Measurements from ENCODE around the gene PIM3. TPM values are rescaled to one million over a fixed set of nuclear protein-coding genes. Genes with fewer than 3 reads are reported as not detected.
A peak's percentile ranks its signal among the peaks of the same experiment; 100 is the strongest.

Gene PIM3
- total RNA-seq, 1 experiment from 2014 or later: 67.0 TPM

DNA sequence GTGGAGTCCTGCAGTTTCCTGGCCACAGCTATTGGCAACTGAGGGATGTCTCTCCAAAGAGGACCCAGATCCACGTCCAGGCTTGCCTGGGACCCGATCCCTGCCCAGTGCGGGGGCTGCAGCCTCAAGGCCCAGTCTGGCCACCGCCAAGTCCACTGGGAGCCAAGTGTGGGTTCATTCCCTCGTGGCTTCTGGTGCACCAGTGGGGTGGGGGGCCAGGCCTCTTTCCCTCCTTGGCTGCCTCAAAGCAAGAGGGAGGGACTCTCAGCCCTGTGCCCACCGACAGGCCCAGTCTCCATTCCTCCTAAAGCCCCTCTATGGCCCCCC, 13.3 kb upstream of the PIM3 start:
- DNase-seq: no peak
- H3K27ac ChIP-seq: no peak overlapping the region
- intact Hi-C loops (cut with micrococcal nuclease; ENCODE audit: unreplicated experiment): no loop called here

DNA sequence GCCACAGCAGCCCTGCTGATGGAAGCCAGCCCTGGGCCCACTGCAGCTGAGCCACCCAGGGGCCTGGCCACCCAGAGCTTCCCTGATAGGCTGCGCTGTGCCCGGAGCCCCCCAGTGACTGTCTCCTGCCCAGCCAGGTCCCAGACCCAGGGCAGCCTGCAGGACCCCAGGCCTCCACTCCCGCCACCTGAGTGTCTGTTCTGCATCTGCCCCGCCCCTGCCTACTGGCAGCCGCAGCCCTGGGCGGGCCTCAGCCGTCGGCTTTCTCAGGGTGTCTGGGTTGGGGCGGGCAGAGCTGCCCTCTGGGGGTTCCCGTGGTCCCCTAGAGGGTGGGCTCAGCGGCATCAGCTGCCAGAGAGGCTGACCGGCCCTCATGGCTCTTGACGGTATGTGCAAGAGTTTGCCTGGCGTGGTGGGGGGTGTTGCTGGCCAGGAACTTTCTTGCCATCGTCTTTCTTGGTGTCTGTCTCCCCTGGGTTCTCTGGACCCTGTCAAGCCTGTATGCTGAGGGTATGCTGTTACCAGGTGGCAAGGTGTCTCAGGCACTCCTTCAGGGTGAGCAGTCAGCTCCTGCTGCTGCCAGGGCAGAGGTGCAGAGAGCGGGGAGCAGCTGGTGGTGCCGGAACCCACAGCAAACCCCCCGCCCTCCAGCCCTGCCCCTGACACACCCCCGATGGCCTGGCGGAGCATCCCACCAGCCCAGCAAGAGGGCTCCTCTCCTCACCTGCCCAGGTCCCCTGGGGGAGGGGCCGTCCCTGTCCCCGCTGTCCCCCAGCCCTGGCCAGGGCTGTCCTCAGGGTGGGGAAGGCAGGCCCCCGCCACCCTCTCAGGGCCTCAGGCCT, 12.2 kb upstream of the PIM3 start:
- intact Hi-C loops (cut with micrococcal nuclease; ENCODE audit: unreplicated experiment): no loop called here
- TSS peak; percentile 30 for BruUV-seq (replicated peaks)
- H3K9me3 ChIP-seq (ENCODE audit: insufficient read depth, low read depth): no peaks in the 10 kb centered on the region
- no peak for DNase-seq
- no peak overlapping the region for H3K4me3 ChIP-seq
- peaks cover 43% of the 10 kb centered on the region for H3K4me1 ChIP-seq (replicated peaks; ENCODE audit: insufficient read depth)
- ChIA-PET POLR2A (ENCODE audit: unreplicated experiment) (interaction anchor here (0.7 kb wide), 1 partner anchor 14 kb away, joined by 3 read pairs; no protein-coding TSS in a partner anchor), CTCF (interaction anchor here (0.7 kb wide), 1 partner anchor 16 kb away, joined by 7 read pairs; no protein-coding TSS in a partner anchor)
- no peaks in the 10 kb centered on the region for H3K36me3 ChIP-seq (ENCODE audit: low read depth)
- H3K4me2 ChIP-seq: peak overlapping the region; percentile 48
- no peaks in the 10 kb centered on the region for H4K20me1 ChIP-seq (ENCODE audit: insufficient read depth)
- H3K27me3 ChIP-seq (ENCODE audit: insufficient read depth, low read depth): no peaks in the 10 kb centered on the region
- H3K79me2 ChIP-seq (ENCODE audit: low read depth): no peaks in the 10 kb centered on the region
- no peaks in the 10 kb centered on the region for H3K9me2 ChIP-seq (ENCODE audit: insufficient read depth)
- no peak overlapping the region for H3K27ac ChIP-seq
- peaks cover 21% of the 10 kb centered on the region for H3F3A ChIP-seq (ENCODE audit: insufficient read depth, low read depth)
- H2AFZ ChIP-seq: no peak overlapping the region
- no peak for TF ChIP-seq EZH2 (IDR thresholded peaks at IDR 0.05; ENCODE audit: low read depth)
- TF ChIP-seq, protein P1, sequence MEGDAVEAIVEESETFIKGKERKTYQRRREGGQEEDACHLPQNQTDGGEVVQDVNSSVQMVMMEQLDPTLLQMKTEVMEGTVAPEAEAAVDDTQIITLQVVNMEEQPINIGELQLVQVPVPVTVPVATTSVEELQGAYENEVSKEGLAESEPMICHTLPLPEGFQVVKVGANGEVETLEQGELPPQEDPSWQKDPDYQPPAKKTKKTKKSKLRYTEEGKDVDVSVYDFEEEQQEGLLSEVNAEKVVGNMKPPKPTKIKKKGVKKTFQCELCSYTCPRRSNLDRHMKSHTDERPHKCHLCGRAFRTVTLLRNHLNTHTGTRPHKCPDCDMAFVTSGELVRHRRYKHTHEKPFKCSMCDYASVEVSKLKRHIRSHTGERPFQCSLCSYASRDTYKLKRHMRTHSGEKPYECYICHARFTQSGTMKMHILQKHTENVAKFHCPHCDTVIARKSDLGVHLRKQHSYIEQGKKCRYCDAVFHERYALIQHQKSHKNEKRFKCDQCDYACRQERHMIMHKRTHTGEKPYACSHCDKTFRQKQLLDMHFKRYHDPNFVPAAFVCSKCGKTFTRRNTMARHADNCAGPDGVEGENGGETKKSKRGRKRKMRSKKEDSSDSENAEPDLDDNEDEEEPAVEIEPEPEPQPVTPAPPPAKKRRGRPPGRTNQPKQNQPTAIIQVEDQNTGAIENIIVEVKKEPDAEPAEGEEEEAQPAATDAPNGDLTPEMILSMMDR (conservative IDR thresholded peaks at IDR 0.05): no peak

More for the DNA sequence above, 13.3 kb upstream of the PIM3 start:
- no peaks in the 10 kb centered on the region for H3K9me3 ChIP-seq (ENCODE audit: insufficient read depth, low read depth)
- H2AFZ ChIP-seq: no peak overlapping the region
- H3K4me2 ChIP-seq: no peak overlapping the region
- H3K36me3 ChIP-seq (ENCODE audit: low read depth): no peaks in the 10 kb centered on the region
- H3K4me1 ChIP-seq (replicated peaks; ENCODE audit: insufficient read depth): peaks cover 35% of the 10 kb centered on the region
- no peak for TF ChIP-seq EZH2 (IDR thresholded peaks at IDR 0.05; ENCODE audit: low read depth)
- TF ChIP-seq, protein P1 (conservative IDR thresholded peaks at IDR 0.05): no peak
- H3K9me2 ChIP-seq (ENCODE audit: insufficient read depth): no peaks in the 10 kb centered on the region
- no peak overlapping the region for H3K4me3 ChIP-seq
- H3K79me2 ChIP-seq (ENCODE audit: low read depth): no peaks in the 10 kb centered on the region
- ChIA-PET POLR2A (ENCODE audit: unreplicated experiment) (no interaction called here), CTCF (no interaction called here)
- no peaks in the 10 kb centered on the region for H3K27me3 ChIP-seq (ENCODE audit: insufficient read depth, low read depth)
- no peaks in the 10 kb centered on the region for H4K20me1 ChIP-seq (ENCODE audit: insufficient read depth)
- no TSS peak for BruUV-seq (replicated peaks)
- peaks cover 18% of the 10 kb centered on the region for H3F3A ChIP-seq (ENCODE audit: insufficient read depth, low read depth)

DNA sequence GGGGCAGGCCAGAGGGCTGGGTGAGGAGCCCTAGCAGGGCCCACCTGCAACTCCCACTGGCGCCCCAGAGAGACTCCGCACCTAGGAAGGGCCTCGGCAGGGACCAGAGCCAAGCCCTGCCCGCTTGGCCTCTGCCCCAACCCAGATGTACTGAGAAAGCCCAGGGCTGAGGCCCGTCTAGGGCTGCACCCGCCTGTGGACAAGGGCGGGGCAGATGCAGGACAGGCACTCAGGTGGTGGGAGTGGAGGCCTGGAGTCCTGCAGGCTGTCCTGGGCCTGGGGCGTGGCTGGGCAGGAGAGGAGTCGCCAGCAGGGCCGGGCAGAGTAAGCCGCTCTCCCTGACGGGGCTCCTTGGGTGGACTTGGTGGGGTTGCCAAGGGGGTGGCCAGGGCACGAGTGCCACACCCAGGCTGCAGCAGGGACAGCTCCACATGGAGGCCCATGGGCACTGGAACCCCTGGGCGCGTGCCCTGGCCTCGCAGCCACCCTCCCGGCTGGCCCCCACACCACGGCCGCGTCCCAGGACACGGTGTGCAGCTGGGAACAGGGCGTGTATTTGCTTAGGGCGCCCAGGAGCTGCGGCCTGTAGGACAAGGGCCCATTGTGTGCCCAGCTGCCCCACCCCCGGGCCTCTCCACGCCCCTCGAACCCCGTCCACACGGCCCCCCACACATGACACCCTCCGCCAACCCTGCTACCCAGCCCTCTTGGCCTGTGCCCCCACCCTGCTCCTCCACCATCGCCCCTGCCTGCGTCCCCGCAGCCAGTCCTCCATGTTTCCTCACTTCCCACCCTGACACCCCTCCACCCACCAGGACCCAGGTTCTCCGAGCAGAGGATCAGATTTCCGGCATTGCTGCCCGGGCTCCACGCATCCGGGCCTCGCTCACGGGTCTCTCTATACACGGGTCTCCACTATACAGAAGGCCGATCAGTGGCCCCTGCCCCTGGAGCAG, 11.3 kb upstream of the PIM3 start:
- Histone ChIP-seq H3K79me2 (ENCODE audit: low read depth) (no peaks in the 10 kb centered on the region), H3K9me3 (ENCODE audit: insufficient read depth, low read depth) (no peaks in the 10 kb centered on the region), H3K27ac (no peak overlapping the region), H3K27me3 (ENCODE audit: insufficient read depth, low read depth) (no peaks in the 10 kb centered on the region), H3K4me2 (peak overlapping the region; percentile 48), H3K4me1 (replicated peaks; ENCODE audit: insufficient read depth) (peaks cover 43% of the 10 kb centered on the region), H2AFZ (no peak overlapping the region), H3K36me3 (ENCODE audit: low read depth) (no peaks in the 10 kb centered on the region), H3K9me2 (ENCODE audit: insufficient read depth) (no peaks in the 10 kb centered on the region), H3F3A (ENCODE audit: insufficient read depth, low read depth) (peaks cover 23% of the 10 kb centered on the region), H4K20me1 (ENCODE audit: insufficient read depth) (no peaks in the 10 kb centered on the region), H3K4me3 (no peak overlapping the region)
- no TSS peak for BruUV-seq (replicated peaks)
- CTCF ChIA-PET: no interaction called here
- POLR2A ChIA-PET (ENCODE audit: unreplicated experiment): interaction anchor here (0.7 kb wide), 1 partner anchor 15 kb away, joined by 3 read pairs; no protein-coding TSS in a partner anchor
- intact Hi-C loops (cut with micrococcal nuclease; ENCODE audit: unreplicated experiment): no loop called here
- peak; percentile 81 to 96 for DNase-seq
- TF ChIP-seq, protein P1 (conservative IDR thresholded peaks at IDR 0.05): no peak
- no peak for TF ChIP-seq EZH2 (IDR thresholded peaks at IDR 0.05; ENCODE audit: low read depth)

Measured in PC-9 (cell line).